ENCODE data around the gene MCTP1.

The MCTP1 gene

DNA sequence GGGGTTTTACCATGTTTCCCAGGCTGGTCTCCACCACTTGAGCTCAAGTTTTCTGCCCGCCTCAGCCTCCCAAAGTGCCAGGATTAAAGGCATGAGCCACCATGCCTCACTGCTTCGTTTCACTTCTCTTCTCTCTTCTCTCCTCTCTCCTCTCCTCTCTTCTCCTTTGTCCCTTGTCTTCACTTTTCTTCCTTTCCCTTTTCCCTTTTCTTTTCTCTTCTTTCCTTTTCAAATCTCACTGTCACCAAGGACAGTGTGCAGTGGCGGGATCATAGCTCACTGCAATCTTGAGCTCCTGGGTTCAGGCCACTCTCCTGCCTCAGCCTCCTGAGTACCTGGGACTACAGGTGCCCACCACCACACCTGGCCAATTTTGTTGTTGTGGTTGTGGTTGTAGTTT, 617.0 kb downstream of the MCTP1 start:
- no peak for ATAC-seq
- TF ChIP-seq ZC3H10 (CRISPR knock-in tag; IDR thresholded peaks at IDR 0.05): no peak
- TF ChIP-seq, protein P1, sequence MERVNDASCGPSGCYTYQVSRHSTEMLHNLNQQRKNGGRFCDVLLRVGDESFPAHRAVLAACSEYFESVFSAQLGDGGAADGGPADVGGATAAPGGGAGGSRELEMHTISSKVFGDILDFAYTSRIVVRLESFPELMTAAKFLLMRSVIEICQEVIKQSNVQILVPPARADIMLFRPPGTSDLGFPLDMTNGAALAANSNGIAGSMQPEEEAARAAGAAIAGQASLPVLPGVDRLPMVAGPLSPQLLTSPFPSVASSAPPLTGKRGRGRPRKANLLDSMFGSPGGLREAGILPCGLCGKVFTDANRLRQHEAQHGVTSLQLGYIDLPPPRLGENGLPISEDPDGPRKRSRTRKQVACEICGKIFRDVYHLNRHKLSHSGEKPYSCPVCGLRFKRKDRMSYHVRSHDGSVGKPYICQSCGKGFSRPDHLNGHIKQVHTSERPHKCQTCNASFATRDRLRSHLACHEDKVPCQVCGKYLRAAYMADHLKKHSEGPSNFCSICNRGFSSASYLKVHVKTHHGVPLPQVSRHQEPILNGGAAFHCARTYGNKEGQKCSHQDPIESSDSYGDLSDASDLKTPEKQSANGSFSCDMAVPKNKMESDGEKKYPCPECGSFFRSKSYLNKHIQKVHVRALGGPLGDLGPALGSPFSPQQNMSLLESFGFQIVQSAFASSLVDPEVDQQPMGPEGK (CRISPR knock-in tag; IDR thresholded peaks at IDR 0.05; ENCODE audit: borderline replicate concordance): no peak
- TF ChIP-seq ARNTL (CRISPR knock-in tag; IDR thresholded peaks at IDR 0.05; ENCODE audit: borderline replicate concordance, low read depth): no peak
- TF ChIP-seq, protein P2, sequence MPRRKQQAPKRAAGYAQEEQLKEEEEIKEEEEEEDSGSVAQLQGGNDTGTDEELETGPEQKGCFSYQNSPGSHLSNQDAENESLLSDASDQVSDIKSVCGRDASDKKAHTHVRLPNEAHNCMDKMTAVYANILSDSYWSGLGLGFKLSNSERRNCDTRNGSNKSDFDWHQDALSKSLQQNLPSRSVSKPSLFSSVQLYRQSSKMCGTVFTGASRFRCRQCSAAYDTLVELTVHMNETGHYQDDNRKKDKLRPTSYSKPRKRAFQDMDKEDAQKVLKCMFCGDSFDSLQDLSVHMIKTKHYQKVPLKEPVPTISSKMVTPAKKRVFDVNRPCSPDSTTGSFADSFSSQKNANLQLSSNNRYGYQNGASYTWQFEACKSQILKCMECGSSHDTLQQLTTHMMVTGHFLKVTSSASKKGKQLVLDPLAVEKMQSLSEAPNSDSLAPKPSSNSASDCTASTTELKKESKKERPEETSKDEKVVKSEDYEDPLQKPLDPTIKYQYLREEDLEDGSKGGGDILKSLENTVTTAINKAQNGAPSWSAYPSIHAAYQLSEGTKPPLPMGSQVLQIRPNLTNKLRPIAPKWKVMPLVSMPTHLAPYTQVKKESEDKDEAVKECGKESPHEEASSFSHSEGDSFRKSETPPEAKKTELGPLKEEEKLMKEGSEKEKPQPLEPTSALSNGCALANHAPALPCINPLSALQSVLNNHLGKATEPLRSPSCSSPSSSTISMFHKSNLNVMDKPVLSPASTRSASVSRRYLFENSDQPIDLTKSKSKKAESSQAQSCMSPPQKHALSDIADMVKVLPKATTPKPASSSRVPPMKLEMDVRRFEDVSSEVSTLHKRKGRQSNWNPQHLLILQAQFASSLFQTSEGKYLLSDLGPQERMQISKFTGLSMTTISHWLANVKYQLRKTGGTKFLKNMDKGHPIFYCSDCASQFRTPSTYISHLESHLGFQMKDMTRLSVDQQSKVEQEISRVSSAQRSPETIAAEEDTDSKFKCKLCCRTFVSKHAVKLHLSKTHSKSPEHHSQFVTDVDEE (CRISPR knock-in tag; IDR thresholded peaks at IDR 0.05): no peak
- no peak for TF ChIP-seq ZFP30 (CRISPR knock-in tag; IDR thresholded peaks at IDR 0.05)
- TF ChIP-seq ZFP3 (CRISPR knock-in tag; IDR thresholded peaks at IDR 0.05): no peak
- no peak for TF ChIP-seq ZNF70 (CRISPR knock-in tag; IDR thresholded peaks at IDR 0.05)
- TF ChIP-seq GLIS3 (CRISPR knock-in tag; IDR thresholded peaks at IDR 0.05): no peak
- no peak for TF ChIP-seq RARB (CRISPR knock-in tag; IDR thresholded peaks at IDR 0.05)
- no peak for TF ChIP-seq OSR1 (CRISPR knock-in tag; IDR thresholded peaks at IDR 0.05)
- TF ChIP-seq SNAI2 (CRISPR knock-in tag; IDR thresholded peaks at IDR 0.05): no peak

DNA sequence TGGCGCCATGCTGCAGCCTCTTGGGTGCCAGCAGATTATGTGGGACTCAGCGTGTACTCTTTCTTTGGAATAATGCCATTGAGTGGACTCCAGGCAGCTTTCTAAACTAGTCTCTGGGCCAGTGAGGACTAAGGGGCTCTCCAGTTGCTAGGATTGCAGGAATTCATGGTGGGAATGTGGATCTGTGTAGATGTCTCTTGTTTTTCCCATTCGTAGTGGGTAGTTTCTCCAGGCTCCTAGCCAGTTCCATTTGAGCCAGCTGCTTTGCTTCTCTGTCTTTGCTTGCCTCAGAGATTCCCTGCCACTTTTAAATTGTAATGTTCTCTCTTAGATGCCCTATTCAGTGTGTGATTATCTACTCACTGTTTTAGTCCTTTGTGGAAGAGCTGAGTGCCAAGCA, 623.8 kb downstream of the MCTP1 start:
- TF ChIP-seq, protein P3, sequence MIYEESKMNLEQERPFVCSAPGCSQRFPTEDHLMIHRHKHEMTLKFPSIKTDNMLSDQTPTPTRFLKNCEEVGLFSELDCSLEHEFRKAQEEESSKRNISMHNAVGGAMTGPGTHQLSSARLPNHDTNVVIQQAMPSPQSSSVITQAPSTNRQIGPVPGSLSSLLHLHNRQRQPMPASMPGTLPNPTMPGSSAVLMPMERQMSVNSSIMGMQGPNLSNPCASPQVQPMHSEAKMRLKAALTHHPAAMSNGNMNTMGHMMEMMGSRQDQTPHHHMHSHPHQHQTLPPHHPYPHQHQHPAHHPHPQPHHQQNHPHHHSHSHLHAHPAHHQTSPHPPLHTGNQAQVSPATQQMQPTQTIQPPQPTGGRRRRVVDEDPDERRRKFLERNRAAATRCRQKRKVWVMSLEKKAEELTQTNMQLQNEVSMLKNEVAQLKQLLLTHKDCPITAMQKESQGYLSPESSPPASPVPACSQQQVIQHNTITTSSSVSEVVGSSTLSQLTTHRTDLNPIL (CRISPR knock-in tag; IDR thresholded peaks at IDR 0.05; ENCODE audit: low read depth): no peak
- TF ChIP-seq ZFP30 (CRISPR knock-in tag; IDR thresholded peaks at IDR 0.05) (no peak), ZNF565 (CRISPR knock-in tag; conservative IDR thresholded peaks at IDR 0.05; ENCODE audit: low read depth) (no peak), GLIS3 (CRISPR knock-in tag; IDR thresholded peaks at IDR 0.05) (no peak), ZC3H10 (CRISPR knock-in tag; IDR thresholded peaks at IDR 0.05) (no peak), RARB (CRISPR knock-in tag; IDR thresholded peaks at IDR 0.05) (no peak), ESRRG (CRISPR knock-in tag; IDR thresholded peaks at IDR 0.05) (no peak), BACH2 (CRISPR knock-in tag; IDR thresholded peaks at IDR 0.05; ENCODE audit: borderline replicate concordance) (no peak)
- TF ChIP-seq, protein P1 (CRISPR knock-in tag; IDR thresholded peaks at IDR 0.05; ENCODE audit: borderline replicate concordance): no peak
- ATAC-seq: no peak

DNA sequence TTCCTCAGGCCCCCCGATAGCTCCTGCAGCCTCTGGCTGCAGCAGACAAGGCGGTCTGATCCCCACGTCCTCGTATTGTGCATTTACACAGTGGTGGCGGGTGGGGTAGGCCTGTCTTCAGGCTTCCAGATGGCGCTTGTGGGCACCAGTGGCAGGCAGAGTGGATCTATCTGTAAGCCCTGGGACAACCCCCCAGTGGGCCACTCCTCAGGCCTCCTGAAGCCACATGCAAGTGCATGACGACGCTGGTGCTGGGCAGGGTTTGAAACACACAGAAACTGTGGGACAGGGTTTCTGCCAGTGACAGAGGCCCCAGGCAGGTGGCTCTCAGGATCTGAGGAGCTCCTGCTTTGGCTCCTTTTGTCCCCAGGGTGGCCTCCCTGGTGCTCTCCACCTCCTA, 624.4 kb downstream of the MCTP1 start:
- no peak for ATAC-seq
- no peak for TF ChIP-seq ZNF8 (CRISPR knock-in tag; IDR thresholded peaks at IDR 0.05)
- TF ChIP-seq, protein P4, sequence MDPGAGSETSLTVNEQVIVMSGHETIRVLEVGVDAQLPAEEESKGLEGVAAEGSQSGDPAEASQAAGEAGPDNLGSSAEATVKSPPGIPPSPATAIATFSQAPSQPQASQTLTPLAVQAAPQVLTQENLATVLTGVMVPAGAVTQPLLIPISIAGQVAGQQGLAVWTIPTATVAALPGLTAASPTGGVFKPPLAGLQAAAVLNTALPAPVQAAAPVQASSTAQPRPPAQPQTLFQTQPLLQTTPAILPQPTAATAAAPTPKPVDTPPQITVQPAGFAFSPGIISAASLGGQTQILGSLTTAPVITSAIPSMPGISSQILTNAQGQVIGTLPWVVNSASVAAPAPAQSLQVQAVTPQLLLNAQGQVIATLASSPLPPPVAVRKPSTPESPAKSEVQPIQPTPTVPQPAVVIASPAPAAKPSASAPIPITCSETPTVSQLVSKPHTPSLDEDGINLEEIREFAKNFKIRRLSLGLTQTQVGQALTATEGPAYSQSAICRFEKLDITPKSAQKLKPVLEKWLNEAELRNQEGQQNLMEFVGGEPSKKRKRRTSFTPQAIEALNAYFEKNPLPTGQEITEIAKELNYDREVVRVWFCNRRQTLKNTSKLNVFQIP (CRISPR knock-in tag; IDR thresholded peaks at IDR 0.05; ENCODE audit: borderline replicate concordance, low read depth): no peak
- TF ChIP-seq ARNTL (CRISPR knock-in tag; IDR thresholded peaks at IDR 0.05; ENCODE audit: borderline replicate concordance, low read depth): no peak
- no peak for TF ChIP-seq ZC3H10 (CRISPR knock-in tag; IDR thresholded peaks at IDR 0.05)
- TF ChIP-seq ESRRG (CRISPR knock-in tag; IDR thresholded peaks at IDR 0.05): no peak
- TF ChIP-seq OSR1 (CRISPR knock-in tag; IDR thresholded peaks at IDR 0.05): no peak
- no peak for TF ChIP-seq CSDC2 (CRISPR knock-in tag; IDR thresholded peaks at IDR 0.05)
- TF ChIP-seq TCF4 (CRISPR knock-in tag; IDR thresholded peaks at IDR 0.05; ENCODE audit: borderline replicate concordance): no peak
- TF ChIP-seq, protein P5, sequence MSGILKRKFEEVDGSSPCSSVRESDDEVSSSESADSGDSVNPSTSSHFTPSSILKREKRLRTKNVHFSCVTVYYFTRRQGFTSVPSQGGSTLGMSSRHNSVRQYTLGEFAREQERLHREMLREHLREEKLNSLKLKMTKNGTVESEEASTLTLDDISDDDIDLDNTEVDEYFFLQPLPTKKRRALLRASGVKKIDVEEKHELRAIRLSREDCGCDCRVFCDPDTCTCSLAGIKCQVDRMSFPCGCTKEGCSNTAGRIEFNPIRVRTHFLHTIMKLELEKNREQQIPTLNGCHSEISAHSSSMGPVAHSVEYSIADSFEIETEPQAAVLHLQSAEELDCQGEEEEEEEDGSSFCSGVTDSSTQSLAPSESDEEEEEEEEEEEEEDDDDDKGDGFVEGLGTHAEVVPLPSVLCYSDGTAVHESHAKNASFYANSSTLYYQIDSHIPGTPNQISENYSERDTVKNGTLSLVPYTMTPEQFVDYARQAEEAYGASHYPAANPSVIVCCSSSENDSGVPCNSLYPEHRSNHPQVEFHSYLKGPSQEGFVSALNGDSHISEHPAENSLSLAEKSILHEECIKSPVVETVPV (CRISPR knock-in tag; IDR thresholded peaks at IDR 0.05): no peak
- no peak for TF ChIP-seq TOX (CRISPR knock-in tag; IDR thresholded peaks at IDR 0.05; ENCODE audit: borderline replicate concordance)
- TF ChIP-seq ZFP30 (CRISPR knock-in tag; IDR thresholded peaks at IDR 0.05): no peak
- TF ChIP-seq, protein P2 (CRISPR knock-in tag; IDR thresholded peaks at IDR 0.05): no peak
- TF ChIP-seq ZNF70 (CRISPR knock-in tag; IDR thresholded peaks at IDR 0.05): no peak
- TF ChIP-seq, protein P1 (CRISPR knock-in tag; IDR thresholded peaks at IDR 0.05; ENCODE audit: borderline replicate concordance): no peak
- no peak for TF ChIP-seq RARB (CRISPR knock-in tag; IDR thresholded peaks at IDR 0.05)

Data from SK-N-SH treated with all-trans-retinoic acid at 6 μM for 48 hours (cell line).